Thoracic aorta (tissue), 2 donors: ENCODE data around the gene IGFL2. TPM values are rescaled to one million over a fixed set of nuclear protein-coding genes. Genes with fewer than 3 reads are reported as not detected.
"Not testable (repeated sequence)": the region's sequence is repeated elsewhere in the genome, so short reads cannot be mapped to it uniquely, and the experiment has no call there.

ENCODE experiments used
- ATAC-seq: fragments of 150-250 bp; one replicate; pipeline ENCODE4 v1.8.0; 2017; ENCODE audit warnings: low read depth; ENCODE audit not compliant: insufficient number of reproducible peaks, low FRiP score
- DNase-seq: peaks from one replicate; pipeline ENCODE4 v3.0.0-alpha.2; 2020; ENCODE audit warnings: low spot score
- H3K27ac ChIP-seq, 2 donors: fragments of 200-600 bp; sonication (generic); 1 replicate in 1 of 2; 2 replicates in 1 of 2; pipeline ENCODE4 v1.5.1; 2016; ENCODE audit warnings: mild to moderate bottlenecking in 2 of 2, moderate library complexity in 2 of 2
- H3K27me3 ChIP-seq: fragments of 200-600 bp; sonication (generic); replicated peaks from 2 replicates; pipeline ENCODE4 v1.6.0; 2016; ENCODE audit warnings: mild to moderate bottlenecking; ENCODE audit not compliant: insufficient read depth
- H3K36me3 ChIP-seq: fragments of 200-600 bp; sonication (generic); one replicate; pipeline ENCODE4 v1.5.1; 2016
- H3K4me1 ChIP-seq, 2 donors: fragments of 200-600 bp; sonication (generic); 1 replicate in 1 of 2; 2 replicates in 1 of 2; pipeline versions ENCODE4 v1.5.1 to v1.6.0; 2016; ENCODE audit warnings: low read depth in 2 of 2, mild to moderate bottlenecking in 1 of 2; ENCODE audit not compliant: control insufficient read depth in 1 of 2
- H3K4me3 ChIP-seq: fragments of 200-600 bp; sonication (generic); 2 replicates; pipeline ENCODE4 v1.5.1; 2016; ENCODE audit warnings: mild to moderate bottlenecking
- H3K9me3 ChIP-seq: fragments of 200-600 bp; sonication (generic); 2 replicates; pipeline ENCODE4 v1.5.1; 2016
- CTCF ChIP-seq: fragments of 200-600 bp; sonication (generic); IDR thresholded peaks from one replicate; pipeline ENCODE4 v1.5.1; 2019; ENCODE audit warnings: antibody characterized with exemption
- total RNA-seq, 2 donors: library from RNA; depleted of rRNA; stranded (reverse); fragments of >200 nt; gene quantifications; one replicate each; pipeline versions ENCODE4 v1.1.0 to v1.2.3, GENCODE V29; 2016

Gene IGFL2
- total RNA-seq, 2 donors from 2014 or later: 0.54 to 0.85 TPM

- H3K27me3 ChIP-seq: no peaks in the 10 kb centered on the region
- no peak overlapping the region for H3K4me3 ChIP-seq
- TF ChIP-seq CTCF: no peak
- no peaks in the 10 kb centered on the region for H3K9me3 ChIP-seq
- no peaks in the 10 kb centered on the region for H3K36me3 ChIP-seq
- no peak for DNase-seq
- no peak overlapping the region for H3K27ac ChIP-seq
- no peak for ATAC-seq
- no peaks in the 10 kb centered on the region for H3K4me1 ChIP-seq
Measured at GRCh38 chr19:46182476-46182875, 34.4 kb downstream of the IGFL2 start.

GRCh38 chr19:46184775-46185710 lies 37.0 kb downstream of the IGFL2 start:
- H3K36me3 ChIP-seq, H3K27ac ChIP-seq, DNase-seq, H3K27me3 ChIP-seq, ATAC-seq, H3K9me3 ChIP-seq, H3K4me3 ChIP-seq, H3K4me1 ChIP-seq: not testable (repeated sequence)

- Histone ChIP-seq H3K36me3 (no peaks in the 10 kb centered on the region), H3K27me3 (no peaks in the 10 kb centered on the region), H3K4me3 (no peak overlapping the region), H3K9me3 (no peaks in the 10 kb centered on the region), H3K4me1 (no peaks in the 10 kb centered on the region), H3K27ac (no peak overlapping the region)
- ATAC-seq: no peak
- DNase-seq: no peak
- TF ChIP-seq CTCF: no peak
Measured at GRCh38 chr19:46186101-46186716, 38.2 kb downstream of the IGFL2 start.

GRCh38 chr19:46186717-46187101 lies 38.7 kb downstream of the IGFL2 start:
- DNase-seq: no peak
- H3K4me1 ChIP-seq: no peaks in the 10 kb centered on the region
- no peaks in the 10 kb centered on the region for H3K27me3 ChIP-seq
- TF ChIP-seq CTCF: no peak
- H3K27ac ChIP-seq: no peak overlapping the region
- no peaks in the 10 kb centered on the region for H3K9me3 ChIP-seq
- no peaks in the 10 kb centered on the region for H3K36me3 ChIP-seq
- no peak for ATAC-seq
- no peak overlapping the region for H3K4me3 ChIP-seq

- Histone ChIP-seq H3K4me1 (no peaks in the 10 kb centered on the region), H3K27ac (no peak overlapping the region), H3K27me3 (no peaks in the 10 kb centered on the region), H3K4me3 (no peak overlapping the region), H3K36me3 (no peaks in the 10 kb centered on the region), H3K9me3 (no peaks in the 10 kb centered on the region)
- DNase-seq (no peak), ATAC-seq (no peak)
- no peak for TF ChIP-seq CTCF
Measured at GRCh38 chr19:46189971-46190888, 42.2 kb downstream of the IGFL2 start.
